GM18868 (cell line): Measurements from ENCODE around the gene RARG.

ENCODE experiments used
- ATAC-seq: cut with Tn5 transposase; IDR thresholded peaks from one replicate; pipeline ENCODE4 v1.9.1; 2021; ENCODE audit warnings: mild to moderate bottlenecking, moderate library complexity; ENCODE audit not compliant: unreplicated experiment

RARG gene

GRCh38 chr12:53231921-53232645, at the start of gene RARG:
Gene RARG (minus strand): TSS chr12:53232209. CDS start chr12:53227545, 4,664 bp downstream.
- no peak for ATAC-seq

- ATAC-seq, result no peak
These were observed 48.0 kb upstream of the RARG start for GRCh38 chr12:53279888-53280498.

- no peak for ATAC-seq
These were observed 47.4 kb upstream of the RARG start for GRCh38 chr12:53279283-53279869.

GRCh38 chr12:53277981-53278380, 46.0 kb upstream of the RARG start:
- ATAC-seq, result no peak

GRCh38 chr12:53276511-53276910, 44.5 kb upstream of the RARG start:
- ATAC-seq, result no peak

- no peak for ATAC-seq
These were observed 42.4 kb upstream of the RARG start for GRCh38 chr12:53274445-53274844.

- ATAC-seq, result no peak
These were observed 36.9 kb upstream of the RARG start for GRCh38 chr12:53268630-53269562.

GRCh38 chr12:53267999-53268629, 36.1 kb upstream of the RARG start, which contains the start of gene ESPL1:
Gene ESPL1 (plus strand): TSS chr12:53268299. CDS start chr12:53268767, 468 bp downstream.
- ATAC-seq, result peak; percentile 75

GRCh38 chr12:53267306-53267998, 35.4 kb upstream of the RARG start:
- ATAC-seq, result peak; percentile 24

GRCh38 chr12:53265783-53266182, 33.8 kb upstream of the RARG start:
- no peak for ATAC-seq

GRCh38 chr12:53259891-53260290, 27.9 kb upstream of the RARG start:
- ATAC-seq, result no peak

GRCh38 chr12:53258541-53259539, 26.8 kb upstream of the RARG start:
- ATAC-seq, result no peak

- ATAC-seq, result peak; percentile 58
These were observed 24.0 kb upstream of the RARG start for GRCh38 chr12:53255996-53256395.

GRCh38 chr12:53254816-53255545, 23.0 kb upstream of the RARG start:
- ATAC-seq, result no peak

GRCh38 chr12:53253298-53253697, 21.3 kb upstream of the RARG start:
- ATAC-seq, result no peak

GRCh38 chr12:53252349-53252916, 20.4 kb upstream of the RARG start:
- no peak for ATAC-seq

- peak; percentile 74 for ATAC-seq
These were observed 19.7 kb upstream of the RARG start for GRCh38 chr12:53251477-53252348.
